Jurkat, Clone E6-1 (cell line): ENCODE results near the gene CRIP2.

Source experiments
- DNase-seq: peaks from one replicate; pipeline ENCODE4 v3.0.0-alpha.2; 2011; ENCODE audit warnings: low read depth, low spot score
- H3K4me3 ChIP-seq: 2 replicates; pipeline ENCODE4 v1.5.1; 2011; ENCODE audit warnings: mild to moderate bottlenecking, low read length, control low read depth, moderate library complexity

The CRIP2 gene

DNA sequence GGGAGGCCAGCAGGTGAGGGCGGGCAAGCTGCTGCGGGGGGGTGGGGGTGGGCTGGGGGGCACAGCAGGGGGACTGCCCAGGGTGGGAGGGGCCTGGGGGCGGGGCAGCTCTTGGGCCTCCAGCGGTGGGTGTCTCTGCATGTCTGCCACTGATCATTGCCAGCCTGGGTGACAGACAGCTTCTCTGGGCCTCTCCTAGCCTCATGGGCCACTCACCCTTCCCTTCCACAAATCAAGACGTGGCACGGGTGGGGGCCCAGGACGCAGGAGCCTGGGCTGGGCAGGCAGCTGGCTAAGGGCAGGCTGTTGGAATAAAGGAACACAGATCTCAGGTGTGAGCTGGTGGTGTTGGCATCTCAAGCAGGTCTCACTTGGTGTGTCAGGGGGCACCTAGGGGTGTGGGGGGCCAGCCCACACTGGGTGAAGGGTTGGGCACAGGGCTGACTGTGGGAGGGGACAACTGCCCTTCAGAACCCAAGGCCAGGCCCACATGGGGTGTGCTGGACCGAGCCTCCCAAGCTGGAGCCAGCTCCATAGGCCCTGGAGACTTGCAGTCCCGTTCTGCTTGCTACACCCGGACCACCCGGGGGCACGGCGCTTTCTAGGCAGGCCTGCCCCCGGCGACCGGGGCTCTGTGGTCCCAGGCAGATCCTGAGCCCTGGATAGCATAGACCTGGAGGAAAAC, 19.4 kb downstream of the CRIP2 start:
- DNase-seq = no peak
- H3K4me3 ChIP-seq = no peak overlapping the region

GRCh38 chr14:105494606-105494929, 19.9 kb downstream of the CRIP2 start:
- no peak for DNase-seq
- H3K4me3 ChIP-seq = no peak overlapping the region

GRCh38 chr14:105495101-105495989, 20.7 kb downstream of the CRIP2 start:
- no peak overlapping the region for H3K4me3 ChIP-seq

GRCh38 chr14:105495990-105496830, 21.6 kb downstream of the CRIP2 start:
- DNase-seq = no peak
- no peak overlapping the region for H3K4me3 ChIP-seq

More at GRCh38 chr14:105495101-105495989, 20.7 kb downstream of the CRIP2 start:
- no peak for DNase-seq

- DNase-seq = no peak
- no peak overlapping the region for H3K4me3 ChIP-seq
These were observed 22.4 kb downstream of the CRIP2 start for GRCh38 chr14:105496831-105497591.

GRCh38 chr14:105497671-105498429, 23.2 kb downstream of the CRIP2 start:
- no peak for DNase-seq
- no peak overlapping the region for H3K4me3 ChIP-seq

- H3K4me3 ChIP-seq = no peak overlapping the region
- no peak for DNase-seq
These were observed 24.0 kb downstream of the CRIP2 start for GRCh38 chr14:105498430-105499255.

DNA sequence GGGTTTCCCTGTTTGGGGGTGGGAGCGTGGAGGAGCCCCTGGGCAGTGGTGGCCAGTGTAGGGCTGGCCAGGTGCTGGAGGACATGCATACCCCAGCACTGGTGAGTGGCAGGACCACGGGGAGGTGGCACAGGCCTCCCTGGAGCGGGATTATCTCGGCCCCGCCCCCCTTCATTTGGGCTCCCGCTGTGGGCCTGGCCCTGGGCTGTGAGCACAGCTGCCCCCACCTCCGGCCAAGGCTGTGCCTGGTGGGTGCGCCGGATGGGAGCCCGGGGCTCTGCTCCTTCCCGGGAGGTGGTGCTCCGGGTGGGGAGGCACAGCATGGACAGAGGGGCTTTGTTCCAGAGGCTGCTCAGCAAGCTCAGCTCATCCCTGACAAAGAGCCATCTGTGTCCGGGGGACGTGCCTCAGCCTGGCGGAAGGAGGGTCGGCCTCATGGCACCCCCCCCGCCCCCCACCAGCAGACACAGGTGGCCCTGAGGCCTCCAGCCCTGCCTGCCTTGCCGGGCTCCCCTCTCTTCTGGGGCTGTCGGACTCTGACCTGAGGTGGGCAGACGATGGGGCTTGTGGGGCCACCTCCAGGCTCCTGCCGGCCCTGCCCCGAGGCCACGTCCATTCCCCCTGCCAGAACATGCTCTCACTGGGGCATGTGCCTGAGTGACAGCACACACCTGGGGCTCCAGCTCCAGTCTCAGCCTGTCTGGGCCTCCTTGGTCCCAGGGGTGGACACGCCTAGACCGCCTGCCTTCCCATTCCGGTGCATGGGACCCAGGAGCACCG, 24.8 kb downstream of the CRIP2 start:
- no peak for DNase-seq
- no peak overlapping the region for H3K4me3 ChIP-seq

- DNase-seq = no peak
These were observed 25.6 kb downstream of the CRIP2 start for GRCh38 chr14:105500036-105500725.

DNA sequence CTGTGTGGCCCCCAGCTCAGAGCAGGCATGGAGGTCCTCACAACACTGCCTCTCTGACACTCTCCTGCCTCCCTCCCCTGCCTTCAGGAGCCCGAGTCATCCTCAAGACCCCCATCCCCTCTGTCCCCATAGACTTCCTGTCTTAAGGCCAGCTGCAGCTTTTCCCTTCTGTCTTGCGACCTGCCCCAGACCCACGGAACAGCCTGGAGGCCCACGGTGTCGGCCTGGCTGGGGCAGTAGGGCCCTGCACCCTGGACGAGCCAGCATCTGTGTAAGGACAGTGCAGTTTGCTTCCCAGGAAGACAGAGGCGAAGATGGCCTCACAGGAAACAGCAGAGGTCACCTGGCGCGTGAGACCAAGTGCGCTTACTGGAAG, 26.1 kb downstream of the CRIP2 start:
- no peak for DNase-seq
- H3K4me3 ChIP-seq = no peak overlapping the region

More at GRCh38 chr14:105500036-105500725, 25.6 kb downstream of the CRIP2 start:
- H3K4me3 ChIP-seq = no peak overlapping the region

DNA sequence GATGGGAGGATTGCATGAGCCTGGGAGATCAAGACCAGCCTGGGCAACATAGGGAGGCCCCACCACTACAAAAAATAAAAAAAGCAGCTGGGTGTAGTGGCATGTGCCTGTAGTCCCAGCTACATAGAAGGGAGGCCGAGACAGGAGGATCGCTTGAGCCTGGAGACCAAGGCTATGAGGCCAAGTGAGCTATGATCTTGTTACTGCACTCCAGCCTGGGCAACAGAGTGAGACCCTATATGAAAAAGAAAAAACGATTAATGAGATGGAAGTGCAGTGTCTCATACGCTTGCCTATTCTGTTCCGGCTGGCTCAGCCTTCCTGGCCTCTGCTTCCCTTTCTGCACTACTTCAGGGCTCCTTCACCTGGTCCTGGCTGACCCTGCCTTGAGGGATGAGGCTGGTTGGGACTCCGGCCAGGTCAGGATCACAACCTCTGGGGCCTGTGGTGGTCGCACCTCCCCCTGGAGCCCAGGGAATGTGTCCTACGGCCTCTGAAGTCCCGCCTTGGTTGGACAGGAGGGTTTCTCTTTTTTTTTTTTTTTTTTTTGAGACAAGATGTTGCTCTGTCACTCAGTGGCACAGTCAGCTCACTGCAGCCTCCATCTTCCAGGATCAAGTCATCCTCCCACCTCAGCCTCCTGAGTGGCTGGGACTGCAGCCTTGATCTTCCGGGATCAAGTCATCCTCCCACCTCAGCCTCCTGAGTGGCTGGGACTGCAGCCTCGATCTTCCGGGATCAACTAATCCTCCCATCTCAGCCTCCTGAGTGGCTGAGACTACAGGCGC, 27.1 kb downstream of the CRIP2 start:
- no peak overlapping the region for H3K4me3 ChIP-seq
- no peak for DNase-seq

DNA sequence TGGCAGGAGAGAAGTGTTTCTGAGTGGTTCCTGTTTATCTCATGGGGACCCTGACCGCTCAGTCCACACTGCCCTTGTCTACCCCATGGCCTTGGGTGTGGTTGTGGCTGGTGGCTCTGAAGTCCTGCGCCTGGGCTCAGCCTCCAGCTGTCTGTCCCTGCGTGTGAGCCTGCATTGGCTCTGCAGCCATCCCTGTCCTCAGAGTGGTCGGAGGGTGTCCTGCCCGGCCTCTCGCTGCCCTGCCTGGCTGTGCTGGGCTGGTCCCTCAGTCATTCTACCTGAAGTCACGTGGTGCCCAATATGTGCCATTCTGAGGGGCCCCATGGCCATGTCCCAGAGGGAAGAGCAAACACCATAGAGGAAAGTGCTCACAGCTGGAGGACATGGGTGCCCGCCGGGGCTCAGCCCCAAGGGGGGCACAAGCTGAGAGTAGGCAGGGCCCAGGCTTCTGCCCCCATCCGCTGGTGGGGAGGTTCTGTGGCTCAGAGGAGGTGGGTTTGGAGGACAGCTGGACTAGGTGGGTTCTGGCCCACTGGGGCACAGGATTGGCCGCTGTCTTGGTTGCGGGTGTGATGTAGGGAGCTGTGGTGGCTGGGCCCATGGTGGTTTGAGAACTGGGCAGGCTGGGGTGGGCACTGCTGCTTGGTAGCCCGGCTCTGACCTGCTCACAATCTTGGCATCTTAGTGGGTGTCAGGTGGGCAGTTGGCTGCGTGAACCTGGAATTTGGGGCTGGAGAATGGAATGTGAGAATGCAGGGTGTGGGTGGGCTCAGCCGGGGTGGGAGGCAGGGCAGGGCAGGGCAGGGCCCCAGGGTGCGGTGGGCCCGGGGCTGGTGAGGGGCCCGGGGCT, 28.1 kb downstream of the CRIP2 start:
- no peak overlapping the region for H3K4me3 ChIP-seq

DNA sequence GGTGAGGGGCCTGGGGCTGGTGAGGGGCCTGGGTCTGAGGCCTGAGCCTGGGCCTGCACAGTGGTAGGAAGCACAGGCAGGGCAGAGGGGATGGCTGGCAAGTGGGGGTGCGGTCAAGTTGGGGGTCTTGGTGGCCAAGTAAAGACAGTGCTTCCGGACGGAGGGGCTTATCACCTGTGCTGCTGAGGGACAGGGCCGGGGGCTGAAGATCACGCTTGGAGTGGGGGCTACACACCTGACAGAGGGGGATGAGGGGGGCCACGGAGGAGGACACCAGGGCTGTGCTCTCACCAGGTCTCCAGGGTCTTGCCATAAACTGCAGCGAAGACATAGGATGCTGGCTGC, 28.6 kb downstream of the CRIP2 start:
- DNase-seq = no peak

More for the DNA sequence above, 28.1 kb downstream of the CRIP2 start:
- DNase-seq = no peak

DNA sequence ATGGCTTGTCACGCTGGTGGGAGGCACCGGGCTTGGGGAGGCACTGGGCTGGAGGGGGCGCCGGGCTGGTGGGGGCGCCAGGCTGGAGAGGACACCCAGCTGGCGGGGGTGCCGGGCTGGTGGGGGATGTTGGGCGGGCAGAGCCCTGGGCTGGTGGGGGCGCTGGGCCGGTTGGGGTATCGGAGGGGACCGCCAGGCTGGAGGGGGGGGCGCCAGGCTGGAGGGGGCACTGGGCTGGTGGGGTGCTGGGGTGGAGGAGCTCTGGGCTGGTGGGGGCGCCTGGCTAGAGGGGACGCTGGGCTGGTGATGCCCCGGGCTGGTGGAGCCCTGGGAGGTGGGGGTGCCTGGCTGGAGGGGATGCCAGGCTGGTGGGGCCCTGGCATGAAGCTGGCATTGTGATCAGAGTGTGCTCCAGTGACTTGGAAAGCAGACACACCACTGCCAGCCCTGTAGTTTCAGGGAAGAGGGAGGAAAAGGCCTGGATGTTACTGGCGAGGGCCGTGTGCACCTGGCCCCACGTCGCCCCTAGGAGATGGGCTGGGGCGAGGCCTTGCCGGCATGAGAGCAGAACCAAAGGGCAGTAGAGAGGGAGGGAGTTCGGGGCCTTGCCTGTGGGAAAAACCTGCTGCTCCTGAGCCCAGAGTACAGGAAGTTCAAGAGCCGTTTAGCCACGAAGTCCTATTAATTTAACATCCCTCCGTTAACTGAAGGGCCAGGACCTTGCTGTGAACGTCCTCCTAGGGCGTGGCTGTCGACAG, 29.5 kb downstream of the CRIP2 start:
- H3K4me3 ChIP-seq = no peak overlapping the region
- DNase-seq = no peak

More for the DNA sequence above, 28.6 kb downstream of the CRIP2 start:
- H3K4me3 ChIP-seq = no peak overlapping the region
